ENCODE data around the gene BTN3A1. TPM values are rescaled to one million over a fixed set of nuclear protein-coding genes. Genes with fewer than 3 reads are reported as not detected.
A peak's percentile ranks its signal among the peaks of the same experiment; 100 is the strongest.

The BTN3A1 gene
- total and polyA plus RNA-seq, 2 of the 13 experiments (the other 11 are each of a cell fraction or from before 2014, with no cell fraction given): 13.3 to 14.0 TPM

GRCh38 chr6:26457264-26457805 is 55.3 kb downstream of the BTN3A1 start (continued):
- TF ChIP-seq ZBTB40 (IDR thresholded peaks at IDR 0.05): no peak
- no peak for TF ChIP-seq ZBTB40 (CRISPR knock-in tag; IDR thresholded peaks at IDR 0.05)
- no peak for TF ChIP-seq ZNF382 (CRISPR knock-in tag; IDR thresholded peaks at IDR 0.05; ENCODE audit: borderline replicate concordance)
- TF ChIP-seq ZNF317 (CRISPR knock-in tag; IDR thresholded peaks at IDR 0.05): 0 out of 2 replicates have a peak, but pooled peaks have one; percentile 46
- no peak for TF ChIP-seq MED1 (CRISPR knock-in tag; IDR thresholded peaks at IDR 0.05)
- TF ChIP-seq ZNF792 (CRISPR knock-in tag; IDR thresholded peaks at IDR 0.05): no peak
- no peak for TF ChIP-seq ZBTB21 (CRISPR knock-in tag; IDR thresholded peaks at IDR 0.05)
- peak; percentile 19; the same call in 1 of the 2 replicates for TF ChIP-seq KLF11 (CRISPR knock-in tag; IDR thresholded peaks at IDR 0.05)
- no peak for TF ChIP-seq CBX2 (IDR thresholded peaks at IDR 0.05; ENCODE audit: low read depth, low read length)
- no peak for TF ChIP-seq CBX2 (CRISPR knock-in tag; IDR thresholded peaks at IDR 0.05; ENCODE audit: low read depth)
- TF ChIP-seq ZNF619 (CRISPR knock-in tag; IDR thresholded peaks at IDR 0.05): no peak
- no peak for TF ChIP-seq MXD3 (CRISPR knock-in tag; IDR thresholded peaks at IDR 0.05)
- TF ChIP-seq NFKB2 (CRISPR knock-in tag; IDR thresholded peaks at IDR 0.05; ENCODE audit: borderline replicate concordance): no peak
- TF ChIP-seq PLSCR1 (CRISPR knock-in tag; IDR thresholded peaks at IDR 0.05; ENCODE audit: borderline replicate concordance): no peak
- TF ChIP-seq POGK (CRISPR knock-in tag; conservative IDR thresholded peaks at IDR 0.05): 0 out of 2 replicates have a peak, but pooled peaks have one; percentile 13
- TF ChIP-seq ASH2L (IDR thresholded peaks at IDR 0.05; ENCODE audit: insufficient read length, low read depth, low read length): peak; percentile 43
- TF ChIP-seq ZNF563 (CRISPR knock-in tag; IDR thresholded peaks at IDR 0.05): peak; percentile 2; the same call in 1 of the 2 replicates
